CD4-positive, alpha-beta T cell treated with Interleukin-12 subunit alpha and Interleukin-12 subunit beta, for 1 hour (primary cell): ENCODE measurements around the gene MRPS11.
"Not testable (repeated sequence)": the region's sequence is repeated elsewhere in the genome, so short reads cannot be mapped to it uniquely, and the experiment has no call there.

Experiments used
- DNase-seq: peaks from one replicate; pipeline ENCODE4 v3.0.0-alpha.2; 2020

Gene MRPS11

DNA sequence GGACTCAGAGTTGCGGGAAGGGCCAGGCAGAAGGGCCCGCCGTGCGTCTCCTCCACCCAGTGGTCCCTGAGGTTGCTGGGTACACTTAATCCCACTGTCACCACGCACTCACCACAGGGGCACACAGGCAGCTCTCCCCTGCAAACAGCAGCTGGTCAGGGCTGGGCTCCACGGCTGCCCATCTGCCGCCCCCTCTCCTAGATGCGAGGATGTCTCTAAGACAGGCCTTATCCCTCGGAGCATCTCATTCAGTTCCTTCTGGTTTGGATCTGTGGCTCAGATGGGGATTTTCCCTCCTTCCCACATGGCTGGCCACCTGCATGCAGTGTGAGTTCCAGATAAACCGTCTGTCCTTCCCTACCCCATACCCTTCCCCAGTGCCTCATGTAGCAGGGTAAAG lies 26.3 kb downstream of the MRPS11 start:
- no peak for DNase-seq

DNA sequence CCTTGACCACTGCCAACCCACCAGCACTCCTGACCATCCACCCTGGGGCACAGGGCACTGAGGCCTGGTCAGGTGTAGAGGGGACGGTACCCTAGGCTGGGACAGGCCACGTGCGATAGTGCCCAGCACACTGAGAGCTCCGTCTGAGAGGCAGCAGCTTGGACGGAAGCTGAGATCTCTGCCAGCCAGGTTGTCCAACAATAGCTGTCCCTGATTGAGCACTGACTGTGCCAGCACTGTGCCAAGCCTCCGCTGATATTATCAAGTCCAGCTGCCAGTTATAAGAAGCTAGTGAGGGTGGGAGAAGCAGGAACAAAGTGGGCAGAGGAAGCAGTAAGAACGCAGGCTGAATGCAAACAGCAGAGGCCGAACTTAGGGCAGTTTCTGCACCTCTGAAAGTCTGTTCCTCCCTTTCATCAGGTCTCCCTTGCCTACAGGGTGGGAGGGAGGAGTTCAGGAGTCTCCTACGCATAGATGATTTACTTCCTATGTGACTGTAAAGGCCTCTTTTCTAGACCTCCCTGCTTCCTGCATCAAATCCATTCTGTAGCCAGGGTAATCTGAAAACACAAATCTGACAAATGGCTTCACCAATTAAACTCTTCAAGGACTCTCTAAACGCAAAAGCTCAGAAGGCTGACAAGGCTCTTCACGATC lies 29.7 kb downstream of the MRPS11 start:
- no peak for DNase-seq

DNA sequence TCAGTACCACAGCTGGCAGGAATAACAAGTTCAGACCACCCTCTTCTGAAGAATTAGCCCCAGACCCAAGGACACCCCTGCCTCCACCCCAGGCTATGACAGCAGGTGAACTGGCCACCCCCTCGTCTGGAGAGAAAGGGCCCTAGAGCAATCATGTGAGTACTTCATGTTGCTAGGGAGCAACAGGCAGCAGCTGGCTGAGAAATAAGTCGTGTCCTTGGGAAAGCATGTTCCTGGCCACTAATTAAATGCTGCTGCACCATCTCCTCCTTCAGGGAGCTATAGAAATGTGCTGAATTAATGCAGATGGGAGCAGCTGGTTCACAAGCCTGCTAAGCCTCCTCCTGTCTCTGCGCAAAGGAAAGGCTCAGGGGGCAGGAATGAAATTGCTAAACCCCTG lies 31.5 kb downstream of the MRPS11 start:
- DNase-seq, result no peak

DNA sequence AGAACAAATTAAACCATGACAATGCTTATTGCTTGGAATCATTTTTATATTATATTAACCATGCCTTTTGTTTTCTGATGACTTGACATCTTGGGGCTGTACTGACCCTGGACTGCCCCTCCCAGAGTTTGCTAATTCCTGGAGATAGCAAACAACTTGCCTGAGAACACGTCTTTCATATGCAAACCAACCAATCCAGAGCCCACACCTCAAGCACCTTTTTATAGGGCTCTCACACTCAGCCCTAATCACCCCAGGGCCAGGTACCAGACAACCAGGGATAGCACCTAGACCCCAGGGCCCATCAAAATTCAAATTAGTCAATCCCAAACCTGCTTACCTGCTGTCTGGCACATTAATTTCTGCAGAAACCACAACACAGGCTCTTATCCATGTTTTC lies 36.9 kb downstream of the MRPS11 start:
- DNase-seq, result no peak

DNA sequence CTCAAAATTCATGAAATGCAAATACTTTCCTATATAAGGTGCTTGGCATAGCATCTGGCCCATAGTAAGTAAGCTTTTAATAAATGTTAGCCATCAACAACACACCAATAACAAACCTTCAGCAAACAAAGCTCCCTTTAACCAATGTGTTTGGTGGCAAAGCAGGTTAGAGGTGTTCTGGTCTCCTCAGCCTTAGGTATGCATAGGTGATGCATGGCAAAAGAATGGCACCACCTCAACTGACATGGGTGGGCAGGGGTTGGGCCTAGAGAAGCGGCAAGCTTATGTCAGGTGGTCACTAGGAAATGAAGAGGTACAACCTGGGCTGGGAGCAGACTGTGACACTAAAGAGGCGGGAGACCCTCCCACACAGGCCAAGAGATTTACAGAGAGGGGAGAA lies 38.2 kb downstream of the MRPS11 start:
- DNase-seq, result no peak

DNA sequence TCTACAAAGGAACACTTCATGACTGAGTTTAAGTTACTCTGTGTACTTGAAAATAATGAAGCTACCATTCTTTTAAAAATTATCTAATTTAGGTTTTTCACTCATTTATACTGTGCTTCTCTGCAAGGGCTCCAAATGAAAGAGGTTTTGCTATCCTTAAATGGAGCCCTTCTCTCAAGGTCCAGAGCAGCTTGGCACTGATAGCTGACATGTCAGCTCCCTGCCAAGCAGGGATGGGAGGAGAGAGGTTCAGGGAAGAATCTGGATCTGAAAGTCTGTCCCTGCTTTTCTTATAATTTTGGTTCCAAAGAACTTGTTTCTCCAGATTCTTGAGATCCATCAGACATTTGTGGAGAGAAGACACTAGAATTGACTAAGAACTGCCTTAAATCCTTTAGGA lies 39.1 kb downstream of the MRPS11 start:
- no peak for DNase-seq

DNA sequence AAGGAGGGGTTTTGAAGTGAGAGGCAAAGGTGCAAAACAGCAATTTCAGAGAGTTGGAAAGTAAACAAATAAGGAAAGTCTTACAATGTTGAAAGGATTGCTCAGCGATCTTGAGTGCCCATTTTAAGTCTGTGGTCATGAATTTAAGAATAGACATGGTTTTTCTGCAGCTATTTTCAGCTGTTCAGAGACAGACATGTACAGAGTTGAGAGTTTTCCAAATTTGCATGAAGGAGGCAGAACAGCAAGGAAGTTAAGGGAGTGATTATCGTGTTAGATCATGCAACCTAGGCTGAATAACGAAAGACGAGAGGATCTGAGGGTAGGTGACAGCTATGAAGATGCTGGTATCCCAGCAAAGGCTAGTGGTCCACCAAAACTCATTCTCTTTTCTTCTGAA lies 41.8 kb downstream of the MRPS11 start:
- DNase-seq, result no peak

DNA sequence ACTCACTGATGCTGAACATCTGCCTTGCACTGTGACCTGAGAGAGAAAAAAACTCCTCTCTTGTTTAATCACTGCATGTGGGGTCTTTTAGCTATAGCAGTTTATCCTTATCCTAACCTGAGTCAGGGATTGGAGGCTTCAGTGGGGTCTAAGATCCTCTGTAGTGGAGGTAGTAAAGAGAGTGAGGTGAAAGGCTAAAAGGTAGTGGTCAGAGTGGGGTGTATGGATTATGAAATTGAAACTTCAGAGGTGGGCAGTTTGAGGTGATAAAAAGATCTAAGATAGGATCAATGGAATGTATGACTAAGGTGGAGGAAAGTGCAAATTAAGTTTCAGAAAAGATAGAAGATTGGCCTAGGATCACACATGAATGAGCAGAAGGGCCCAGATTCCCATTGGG lies 42.5 kb downstream of the MRPS11 start:
- no peak for DNase-seq

DNA sequence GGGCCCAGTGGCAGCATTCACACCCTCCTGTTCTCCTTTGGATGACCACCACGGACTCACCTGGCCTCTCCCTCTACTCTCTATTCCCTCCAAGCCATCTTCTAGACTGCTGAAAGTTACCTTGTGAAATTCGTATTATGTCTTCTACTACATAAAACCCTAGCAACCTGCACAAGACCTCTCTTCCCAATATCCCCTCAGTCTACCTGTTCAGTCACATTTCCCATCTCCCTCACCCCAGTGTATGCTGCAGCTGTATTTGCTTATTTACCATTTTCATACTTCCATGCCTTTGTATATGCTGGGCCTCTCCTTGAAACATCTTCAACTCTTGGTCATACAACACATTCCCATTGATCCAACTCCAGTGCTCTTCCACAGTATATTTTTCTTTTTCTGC lies 43.7 kb downstream of the MRPS11 start:
- no peak for DNase-seq

DNA sequence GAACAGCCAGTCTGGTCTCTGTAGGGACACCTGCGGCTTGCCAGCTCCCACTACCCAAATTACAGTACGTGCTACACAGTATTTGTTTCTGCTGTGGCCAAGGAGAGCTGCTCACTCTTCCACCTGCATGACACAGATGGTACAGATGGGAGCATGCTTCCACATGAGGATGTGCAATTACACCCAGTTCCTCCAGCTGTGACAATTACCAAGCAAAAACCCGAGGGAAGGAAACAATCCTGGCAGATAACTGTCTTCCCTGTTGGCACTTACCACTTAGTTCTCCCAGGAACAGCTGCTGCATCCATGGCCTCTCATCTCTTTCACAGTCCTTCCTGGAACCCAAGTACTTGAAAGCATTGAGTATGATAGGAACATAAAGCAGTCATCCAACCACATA lies 44.6 kb downstream of the MRPS11 start:
- DNase-seq, result no peak

DNA sequence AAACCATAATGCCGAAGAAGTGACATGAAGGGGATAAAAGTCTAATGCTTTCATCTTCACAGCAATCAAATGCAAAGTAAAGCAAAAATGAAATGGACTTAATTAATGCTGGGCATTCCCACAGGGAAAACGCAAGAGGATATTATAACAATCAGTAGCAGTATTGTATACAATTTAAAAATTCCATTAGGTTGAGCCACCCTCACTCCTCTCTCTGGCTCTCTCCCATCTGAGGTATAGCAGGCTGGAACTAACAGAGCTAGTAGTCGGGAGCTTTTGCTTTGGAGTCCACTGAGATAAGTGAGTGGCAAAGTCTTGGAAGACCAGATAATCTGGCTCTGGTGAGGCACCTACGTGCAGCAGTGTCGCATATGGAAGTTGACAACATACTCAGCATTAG lies 45.1 kb downstream of the MRPS11 start:
- no peak for DNase-seq

DNA sequence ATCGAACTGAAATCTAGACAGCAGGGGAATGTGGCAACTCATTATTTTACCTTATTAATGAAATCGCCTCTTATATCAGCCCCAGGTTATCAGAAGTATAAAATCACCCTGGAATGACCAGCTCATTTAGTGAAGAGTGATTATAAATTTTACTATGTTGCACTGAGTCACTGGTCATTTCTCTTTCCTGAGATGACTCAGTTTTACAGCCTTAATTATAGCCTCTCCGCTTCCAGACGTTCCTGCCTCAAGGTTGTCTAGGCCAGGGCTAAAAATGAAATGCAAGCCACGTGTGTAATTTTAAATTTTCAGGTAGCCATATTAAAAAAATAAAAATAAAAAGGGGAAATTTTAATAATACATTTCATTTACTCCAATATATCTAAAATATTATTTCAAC lies 45.7 kb downstream of the MRPS11 start:
- no peak for DNase-seq

DNA sequence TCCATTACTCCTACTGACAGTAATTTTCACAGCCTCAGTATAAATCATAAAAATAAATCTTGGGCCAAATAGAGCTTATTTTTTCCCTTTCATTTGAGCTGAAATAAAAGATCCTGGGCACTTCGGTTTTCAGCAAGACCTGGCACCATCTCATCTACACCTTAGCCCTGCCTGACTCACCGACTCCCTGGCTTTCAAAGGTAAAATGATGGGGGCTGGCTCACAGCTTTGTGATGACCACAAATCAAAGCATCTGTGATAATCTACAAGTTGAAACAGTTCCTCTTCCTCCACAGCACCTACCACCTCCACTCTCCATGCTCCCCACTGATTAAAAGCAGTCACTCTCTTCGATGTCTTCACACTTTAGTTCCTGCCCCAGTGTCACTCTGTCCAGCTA lies 51.4 kb downstream of the MRPS11 start:
- DNase-seq, result no peak

DNA sequence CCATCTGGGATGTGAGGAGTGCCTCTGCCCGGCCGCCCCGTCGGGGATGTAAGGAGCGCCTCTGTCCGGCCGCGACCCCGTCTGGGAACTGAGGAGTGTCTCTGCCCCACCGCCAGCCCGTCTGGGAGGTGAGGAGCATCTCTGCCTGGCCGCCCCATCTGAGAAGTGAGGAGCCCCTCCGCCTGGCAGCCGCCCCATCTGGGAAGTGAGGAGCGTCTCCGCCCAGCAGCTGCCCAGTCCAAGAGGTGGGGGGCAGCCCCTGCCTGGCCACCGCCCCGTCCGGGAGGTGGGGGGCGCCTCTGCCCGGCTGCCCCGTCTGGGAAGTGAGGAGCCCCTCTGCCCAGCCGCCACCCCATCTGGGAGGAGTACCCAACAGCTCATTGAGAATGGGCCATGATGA lies 56.6 kb downstream of the MRPS11 start:
- DNase-seq, result not testable (repeated sequence)

DNA sequence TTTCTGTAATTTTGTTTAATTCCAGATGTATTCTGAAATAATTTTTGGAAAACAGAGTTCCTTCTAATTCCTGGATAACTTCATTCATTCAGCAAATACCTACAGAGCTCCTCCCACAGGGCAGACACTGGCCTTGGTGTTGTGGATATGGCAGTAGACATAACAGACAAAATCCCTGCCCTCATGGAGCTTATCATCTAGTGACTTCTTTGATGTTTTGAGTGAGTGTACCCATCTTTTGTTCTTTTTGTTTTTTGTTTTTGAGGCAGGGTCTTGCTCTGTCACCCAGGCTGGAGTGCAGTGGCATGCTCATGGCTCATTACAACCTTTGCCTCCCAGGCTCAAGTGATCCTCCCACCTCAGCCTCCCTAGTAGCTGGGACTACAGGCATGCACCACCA lies 57.9 kb downstream of the MRPS11 start:
- no peak for DNase-seq

DNA sequence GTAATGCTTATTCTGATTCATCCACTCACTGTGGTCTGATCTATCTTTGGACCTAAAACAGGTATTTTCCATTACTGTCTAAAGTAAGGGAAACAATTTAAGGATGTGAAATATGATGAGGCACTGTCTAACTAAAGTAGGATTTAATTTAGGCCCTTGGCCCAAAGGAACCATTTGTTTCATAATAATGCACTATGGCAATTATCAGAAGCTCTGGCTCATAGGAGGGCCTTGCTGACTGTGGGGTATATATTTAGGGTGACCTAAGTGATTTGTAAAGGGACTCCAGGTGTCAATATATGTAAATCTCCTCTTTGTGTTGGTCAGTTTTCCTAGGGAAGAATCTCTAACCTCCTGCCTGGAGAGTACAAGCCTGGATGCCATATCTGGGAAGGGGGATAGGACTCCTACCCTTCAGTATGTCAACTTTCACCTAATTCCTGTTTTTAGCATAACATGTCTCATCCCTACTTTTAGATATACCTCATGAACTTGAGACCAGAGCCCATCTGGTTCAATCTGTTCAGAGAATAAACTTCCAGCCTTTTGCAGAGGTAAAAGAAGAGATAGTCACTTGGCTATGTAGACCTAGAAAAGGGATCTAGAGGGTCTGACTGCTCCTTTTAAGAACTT lies 58.9 kb downstream of the MRPS11 start:
- no peak for DNase-seq

DNA sequence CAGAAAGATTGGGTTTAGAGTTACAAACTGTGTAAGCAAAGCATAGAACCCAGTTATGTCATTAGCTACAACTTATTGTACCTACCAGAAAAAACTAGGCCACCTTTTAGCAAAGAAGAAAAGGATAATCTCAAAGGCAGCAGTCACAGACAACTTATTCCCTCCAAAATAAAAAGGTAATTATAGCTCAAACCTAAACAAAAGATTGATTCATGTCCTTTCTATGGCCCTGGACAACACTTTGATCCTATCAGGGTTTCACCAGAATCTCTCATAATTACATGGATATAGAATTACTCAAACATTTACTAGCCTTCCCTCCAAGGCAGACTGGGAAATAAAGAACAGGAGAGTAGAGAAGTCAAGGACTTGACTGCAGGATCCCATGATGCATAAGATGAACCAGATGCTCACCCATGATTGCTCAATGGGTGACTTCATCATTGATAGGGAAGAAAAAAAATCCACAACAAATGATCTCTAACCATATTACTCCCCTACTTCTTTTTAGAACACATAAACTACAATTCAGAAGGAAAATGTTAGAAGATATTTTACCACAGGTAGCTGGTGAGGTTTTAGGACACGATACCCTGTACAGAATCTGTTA lies 61.6 kb downstream of the MRPS11 start:
- DNase-seq, result no peak
